Measurements from ENCODE around the gene FAAP100.
A peak's percentile ranks its signal among the peaks of the same experiment; 100 is the strongest.
"Not testable (repeated sequence)": the region's sequence is repeated elsewhere in the genome, so short reads cannot be mapped to it uniquely, and the experiment has no call there.

The FAAP100 gene, protein sequence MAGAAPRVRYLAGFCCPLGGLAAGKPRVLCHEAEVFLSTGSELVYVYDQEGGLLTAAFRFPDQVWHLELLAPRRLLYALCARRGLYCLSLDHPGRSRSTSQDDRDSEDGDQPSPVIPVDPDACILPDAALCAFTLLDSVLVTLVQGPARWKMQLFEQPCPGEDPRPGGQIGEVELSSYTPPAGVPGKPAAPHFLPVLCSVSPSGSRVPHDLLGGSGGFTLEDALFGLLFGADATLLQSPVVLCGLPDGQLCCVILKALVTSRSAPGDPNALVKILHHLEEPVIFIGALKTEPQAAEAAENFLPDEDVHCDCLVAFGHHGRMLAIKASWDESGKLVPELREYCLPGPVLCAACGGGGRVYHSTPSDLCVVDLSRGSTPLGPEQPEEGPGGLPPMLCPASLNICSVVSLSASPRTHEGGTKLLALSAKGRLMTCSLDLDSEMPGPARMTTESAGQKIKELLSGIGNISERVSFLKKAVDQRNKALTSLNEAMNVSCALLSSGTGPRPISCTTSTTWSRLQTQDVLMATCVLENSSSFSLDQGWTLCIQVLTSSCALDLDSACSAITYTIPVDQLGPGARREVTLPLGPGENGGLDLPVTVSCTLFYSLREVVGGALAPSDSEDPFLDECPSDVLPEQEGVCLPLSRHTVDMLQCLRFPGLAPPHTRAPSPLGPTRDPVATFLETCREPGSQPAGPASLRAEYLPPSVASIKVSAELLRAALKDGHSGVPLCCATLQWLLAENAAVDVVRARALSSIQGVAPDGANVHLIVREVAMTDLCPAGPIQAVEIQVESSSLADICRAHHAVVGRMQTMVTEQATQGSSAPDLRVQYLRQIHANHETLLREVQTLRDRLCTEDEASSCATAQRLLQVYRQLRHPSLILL

DNA sequence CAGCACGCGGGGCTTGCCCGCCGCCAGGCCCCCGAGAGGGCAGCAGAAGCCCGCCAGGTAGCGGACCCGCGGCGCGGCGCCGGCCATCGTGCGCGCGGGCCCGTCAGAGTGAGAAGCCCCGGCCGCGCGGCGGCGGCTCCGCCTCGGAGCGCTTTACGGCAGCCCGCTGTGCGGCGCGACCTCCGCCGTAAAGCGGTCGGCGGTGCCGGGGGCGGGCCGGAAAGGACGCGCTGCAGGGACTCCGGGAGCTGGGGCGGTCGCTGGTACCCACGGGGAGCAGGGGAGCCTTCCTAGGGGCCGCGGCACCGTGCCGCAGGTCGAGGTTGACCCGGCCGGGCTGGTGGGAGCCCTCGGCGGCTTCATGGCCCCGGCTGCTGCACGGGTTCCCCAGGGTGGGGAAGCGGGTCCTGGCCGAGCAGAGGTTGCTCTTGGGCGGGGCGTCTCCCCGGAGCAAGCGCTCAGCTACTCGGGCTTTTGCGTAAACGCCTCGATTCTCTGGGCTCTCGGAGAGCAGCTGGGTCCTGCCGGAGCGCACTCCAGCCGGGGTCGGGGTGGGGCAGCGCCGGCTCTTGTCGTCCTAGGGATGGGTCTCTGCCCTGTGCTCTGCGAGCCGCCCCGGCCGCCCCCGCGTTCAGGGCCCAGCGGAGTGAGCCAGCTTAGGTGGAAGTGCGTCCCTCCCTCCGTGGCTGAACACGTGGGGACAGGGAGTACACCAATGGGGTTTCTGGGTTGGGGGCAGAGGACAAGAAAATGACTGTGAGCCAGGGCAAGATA is at the start of gene FAAP100:
TSS of gene FAAP100 (minus strand) at position 110 of the 774 bp plus-strand sequence. CDS start at position 87, 23 bp downstream.
- DNase-seq = peak; percentile 74 to 85

DNA sequence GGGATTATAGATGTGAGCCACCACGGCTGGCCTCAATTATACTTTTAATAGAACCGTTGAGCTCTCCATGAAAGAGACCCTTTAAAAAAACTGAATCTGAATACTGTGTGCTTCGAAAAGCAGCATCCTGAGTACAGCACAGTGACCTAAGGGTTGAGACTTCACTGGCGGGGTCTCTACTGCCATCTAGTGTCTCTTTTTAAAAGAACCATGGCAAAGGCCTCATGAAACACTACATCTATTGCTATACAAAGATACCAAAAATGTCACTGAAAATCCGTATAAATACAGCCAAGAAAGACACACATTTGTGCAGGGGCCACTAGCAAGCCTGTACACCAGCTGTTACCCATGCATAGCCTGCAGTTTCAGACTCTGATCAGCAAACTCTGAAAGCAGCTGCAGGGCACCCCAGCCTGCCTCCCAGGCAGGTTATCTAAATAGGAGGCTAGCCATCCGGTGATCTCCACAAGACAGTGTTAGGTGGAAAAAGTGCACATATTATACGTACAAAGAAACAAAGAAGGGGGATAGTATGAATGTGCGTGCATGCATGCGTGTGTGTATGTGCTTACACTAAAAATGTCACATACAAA is 49.5 kb upstream of the FAAP100 start:
- DNase-seq = peak; percentile 16 to 28

DNA sequence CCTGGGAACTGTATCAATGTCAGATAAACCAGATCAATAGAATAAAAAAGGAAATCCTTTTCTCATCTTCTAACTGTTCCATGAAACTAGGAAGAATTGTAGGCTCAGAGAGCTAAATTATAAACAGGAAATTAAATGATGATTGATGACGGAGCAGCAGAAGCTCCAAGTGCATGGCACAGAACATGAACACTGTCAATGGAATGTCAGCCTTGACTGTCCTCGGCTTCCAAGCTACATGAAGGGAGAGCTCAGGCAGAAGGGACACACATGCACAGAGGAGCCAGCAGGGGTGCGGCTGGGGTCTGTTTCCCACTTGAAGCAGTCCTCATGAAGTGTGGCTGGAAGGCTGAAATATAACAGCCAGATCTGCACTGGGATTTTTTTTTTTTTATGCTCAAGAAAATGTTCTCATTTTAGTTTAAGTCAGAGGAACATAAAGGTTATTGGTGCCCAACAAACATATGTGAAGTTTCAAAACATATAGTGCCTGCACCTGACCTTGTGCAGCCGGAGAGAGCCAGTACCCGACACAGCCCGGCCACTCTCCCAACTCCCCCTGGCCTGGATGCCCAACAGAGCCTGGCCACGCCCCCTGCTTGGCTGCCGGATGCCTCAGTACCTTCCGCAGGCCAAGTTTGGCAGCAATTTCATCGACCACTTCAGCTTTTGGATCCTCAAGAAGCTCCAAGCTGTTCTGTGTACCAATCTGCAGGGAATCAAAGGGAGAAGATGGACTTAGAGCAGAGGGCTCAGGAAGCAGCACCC is 47.8 kb upstream of the FAAP100 start:
- DNase-seq = no peak

DNA sequence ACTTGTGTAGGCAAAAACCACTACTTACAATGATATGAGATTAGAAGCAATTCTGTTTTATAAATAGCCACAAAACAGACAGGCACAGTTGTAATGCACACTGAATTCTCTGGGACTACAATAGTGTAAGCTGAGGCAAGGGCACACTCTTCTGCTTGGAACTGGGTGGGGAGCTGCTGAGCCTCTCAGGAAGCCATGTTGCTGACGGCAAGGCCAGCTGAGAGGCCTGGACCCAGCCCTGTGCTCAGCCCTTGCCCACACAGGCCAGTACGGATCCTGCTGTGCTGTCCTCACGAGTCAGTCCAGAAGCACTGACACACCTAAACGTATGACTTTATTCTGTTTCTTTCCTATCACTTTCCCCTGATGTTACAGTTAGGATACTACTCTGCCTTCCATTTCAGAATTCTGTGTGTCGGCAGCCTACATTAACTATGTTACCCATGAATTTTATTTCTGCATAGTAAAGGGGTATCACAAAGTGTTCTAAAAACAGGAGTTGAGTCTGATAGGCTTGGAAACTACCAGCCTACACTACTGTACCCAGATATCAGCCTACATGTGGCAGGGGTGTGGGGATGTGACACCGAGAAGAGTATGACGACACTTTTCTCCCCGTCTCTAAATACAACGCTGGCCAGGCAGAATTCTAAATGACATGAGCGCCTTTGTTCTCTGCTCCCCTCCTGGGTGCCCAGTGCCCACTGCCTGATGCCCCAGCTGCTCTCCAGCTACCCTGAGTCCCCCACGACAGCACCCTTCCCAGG is 41.1 kb upstream of the FAAP100 start:
- no peak for DNase-seq

DNA sequence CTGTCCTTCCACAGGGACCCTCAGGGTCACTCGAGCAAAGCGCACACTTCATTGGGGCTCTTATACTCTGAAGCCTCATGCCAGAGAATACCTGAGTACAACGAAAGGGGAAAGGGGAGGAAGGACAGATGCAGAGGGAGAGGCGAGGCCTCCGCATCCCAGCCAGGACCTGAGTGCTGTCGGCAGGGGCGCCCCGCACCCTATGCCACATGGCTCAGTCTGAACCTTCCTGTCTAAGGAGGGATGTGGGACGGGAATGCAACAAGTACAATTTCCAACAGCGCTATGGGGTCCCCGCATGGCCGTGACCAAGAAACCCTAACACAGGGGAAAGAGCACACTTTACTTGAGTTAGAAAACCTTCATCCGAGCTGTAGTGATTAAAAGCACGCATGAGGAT is 39.8 kb upstream of the FAAP100 start:
- DNase-seq = no peak

DNA sequence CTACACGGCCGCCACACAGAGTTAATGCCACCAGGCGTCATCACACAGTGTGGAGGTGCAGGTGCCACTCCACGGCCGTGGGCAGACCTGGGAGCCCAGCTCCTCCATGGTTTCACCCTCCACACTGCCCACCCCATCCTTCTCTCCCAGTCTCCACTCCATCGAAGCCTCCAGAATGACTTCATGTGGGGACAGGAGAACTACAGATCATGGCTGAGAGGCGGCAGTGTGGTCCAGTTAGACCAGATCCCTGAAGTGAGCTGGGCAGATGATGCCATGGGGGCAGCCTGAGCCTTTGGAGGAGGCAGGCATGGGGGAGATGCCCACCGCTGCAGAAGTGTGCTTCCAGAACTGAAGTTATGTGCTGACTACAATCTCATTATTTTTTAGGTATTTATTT is 38.0 kb upstream of the FAAP100 start:
- no peak for DNase-seq

DNA sequence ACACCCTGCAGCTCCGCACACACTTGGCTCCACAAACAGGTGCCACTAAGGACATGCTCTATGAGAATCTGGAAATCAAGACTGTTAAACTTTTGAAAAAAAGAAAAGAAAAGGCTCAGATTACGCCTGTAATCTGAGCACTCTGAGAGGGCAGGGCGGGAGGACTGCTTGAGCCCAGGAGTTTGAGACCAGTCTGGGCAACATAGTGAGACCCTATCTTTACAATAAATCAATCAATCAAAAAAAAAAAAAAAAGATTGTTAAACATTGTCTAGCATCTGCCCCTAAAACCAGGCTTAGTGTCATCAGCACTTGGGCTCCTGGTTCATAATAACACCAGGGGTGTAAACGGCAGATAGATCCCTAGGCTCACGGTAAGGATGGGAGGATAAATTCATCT is 37.5 kb upstream of the FAAP100 start:
- no peak for DNase-seq

DNA sequence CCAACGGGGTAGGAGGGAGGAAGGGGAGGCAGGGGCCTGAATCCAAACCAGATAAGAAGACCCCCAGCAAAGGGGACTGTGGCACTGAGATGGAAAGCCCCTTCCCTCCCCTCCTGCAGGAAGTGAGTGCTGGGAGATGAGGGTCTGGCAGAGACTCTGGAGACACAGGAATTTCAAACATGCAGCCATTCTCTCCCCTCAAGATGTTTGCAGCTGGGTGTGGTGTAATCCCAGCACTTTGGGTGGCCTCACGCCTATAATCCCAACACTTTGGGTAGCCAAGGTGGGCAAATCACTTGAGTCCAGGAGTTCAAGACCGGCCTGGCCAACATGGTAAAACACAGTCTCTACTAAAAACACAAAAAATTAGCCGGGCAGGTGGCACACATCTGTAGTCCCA is 33.9 kb upstream of the FAAP100 start:
- DNase-seq = no peak

DNA sequence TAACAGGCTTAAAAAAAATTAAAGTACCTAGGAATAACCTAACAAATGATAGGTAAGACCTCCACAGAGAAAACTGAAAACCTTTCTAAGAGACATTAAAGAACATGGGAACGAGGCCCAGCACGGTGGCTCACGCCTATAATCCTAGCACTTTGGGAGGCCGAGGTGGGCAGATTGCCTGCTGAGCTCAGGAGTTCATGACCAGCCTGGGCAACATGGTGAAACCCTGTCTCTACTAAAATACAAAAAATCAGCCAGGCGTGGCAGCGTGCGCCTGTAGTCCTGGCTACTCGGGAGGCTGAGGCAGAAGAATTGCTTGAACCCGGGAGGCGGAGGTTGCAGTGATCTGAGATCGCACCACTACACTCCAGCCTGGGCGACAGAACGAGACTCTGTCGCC is 32.6 kb upstream of the FAAP100 start:
- DNase-seq = not testable (repeated sequence)

DNA sequence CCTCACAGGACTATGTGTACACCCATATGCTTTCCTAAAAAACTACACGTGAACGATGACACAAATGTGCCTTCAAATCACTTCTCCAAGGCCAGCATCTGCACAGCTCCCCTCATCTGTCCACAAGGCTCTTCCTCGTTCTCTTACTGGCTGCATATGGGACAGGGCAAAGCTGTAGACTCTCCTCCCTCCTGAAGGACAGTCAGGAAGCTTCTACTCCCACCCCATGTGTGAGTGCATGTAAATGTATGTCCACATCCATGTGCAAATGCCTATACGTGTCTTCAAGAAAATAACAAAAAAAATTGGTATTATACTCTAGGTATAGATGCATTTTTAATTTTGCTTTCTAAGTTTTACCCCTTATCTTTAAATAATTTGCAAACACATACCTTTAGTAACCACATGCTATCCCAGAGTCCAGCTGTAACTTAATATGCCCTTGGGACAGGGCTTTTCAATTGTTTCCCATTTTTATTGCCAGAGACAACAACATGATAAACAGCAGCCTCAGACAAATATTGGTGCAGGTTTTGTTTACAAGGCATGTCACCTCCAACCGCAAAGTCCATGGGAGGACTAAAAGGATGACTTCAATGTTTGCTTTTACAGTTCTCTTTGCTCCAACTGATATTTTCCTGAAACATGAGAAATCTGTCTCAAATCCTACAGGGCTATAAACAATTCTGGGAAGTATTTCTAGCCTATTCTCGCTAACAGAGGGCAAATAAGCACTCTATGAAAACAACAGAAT is 31.6 kb upstream of the FAAP100 start:
- DNase-seq = no peak

DNA sequence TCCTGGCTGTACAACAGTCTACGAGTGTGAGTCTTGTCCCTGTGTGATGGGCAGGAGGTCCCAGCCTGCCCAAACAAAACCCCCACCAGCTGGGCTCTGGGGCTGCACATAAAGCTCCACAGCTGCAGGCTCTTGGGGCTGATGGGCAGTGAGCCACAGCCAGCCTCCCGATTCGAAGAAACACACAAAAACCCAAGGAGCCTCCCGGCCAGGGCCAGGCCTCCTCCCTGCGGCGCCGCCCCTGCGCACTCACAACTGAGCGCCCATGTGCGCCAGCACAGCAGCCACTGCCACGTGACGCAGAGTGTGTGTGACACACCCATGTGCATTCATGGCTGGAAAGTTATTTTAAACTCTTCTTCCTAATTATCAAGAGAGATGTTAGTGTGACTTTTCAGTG is 30.6 kb upstream of the FAAP100 start:
- no peak for DNase-seq

DNA sequence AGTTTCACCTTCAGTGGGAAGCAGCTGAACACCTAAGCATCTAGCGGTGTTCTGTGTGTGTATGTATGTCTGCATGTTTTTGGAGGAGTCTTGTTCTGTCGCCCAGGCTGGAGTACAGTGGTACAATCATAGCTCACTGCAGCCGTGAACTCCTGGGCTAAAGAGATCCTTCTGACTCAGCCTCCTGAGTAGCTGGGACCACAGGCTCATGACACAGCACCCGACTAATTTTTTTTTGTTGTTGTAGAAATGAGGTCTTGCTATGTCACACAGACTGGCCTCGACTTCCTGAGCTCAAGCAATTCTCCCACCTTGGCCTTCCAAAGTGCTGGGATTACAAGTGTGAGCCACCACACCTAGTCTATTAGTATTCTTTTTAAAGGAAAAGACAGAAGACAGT is 30.2 kb upstream of the FAAP100 start:
- no peak for DNase-seq

DNA sequence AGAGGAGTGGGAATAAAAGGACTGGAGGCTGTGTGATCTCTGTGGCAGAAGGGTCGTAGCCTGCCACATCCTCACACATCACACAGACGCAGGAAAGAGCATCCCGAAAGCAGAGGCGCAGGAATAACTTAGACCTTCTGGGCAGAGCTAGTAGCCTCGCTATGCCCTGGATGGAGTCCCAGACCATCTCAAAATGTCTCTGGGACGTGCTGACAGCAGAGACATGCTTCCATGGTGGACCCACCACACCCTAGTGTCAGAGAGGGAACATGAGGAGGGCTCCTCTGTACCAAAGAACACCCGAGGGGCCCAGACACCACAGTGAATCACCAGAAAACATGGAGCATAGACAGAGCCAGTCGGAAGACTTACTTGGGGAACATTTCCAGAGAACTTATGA is 29.6 kb upstream of the FAAP100 start:
- DNase-seq = no peak

DNA sequence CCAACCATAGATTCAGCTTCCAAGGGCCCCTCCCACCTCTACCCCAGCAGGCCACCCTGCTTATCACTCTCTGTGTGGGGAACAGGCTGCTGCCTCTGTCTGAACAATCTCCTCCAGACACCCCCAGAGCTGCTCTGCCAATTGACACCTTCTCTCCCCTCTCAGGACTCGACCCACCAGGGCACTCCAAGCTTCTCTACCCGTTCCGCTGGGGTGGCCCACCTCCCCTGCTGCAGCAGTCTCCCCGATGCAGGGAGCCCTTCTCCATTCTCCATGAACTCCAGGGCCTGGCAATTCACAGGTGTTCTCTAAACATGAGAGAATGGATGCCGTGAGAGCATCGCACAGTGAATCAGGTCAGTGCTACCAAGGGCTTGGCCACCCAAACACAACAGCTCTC is 28.3 kb upstream of the FAAP100 start:
- DNase-seq = no peak

DNA sequence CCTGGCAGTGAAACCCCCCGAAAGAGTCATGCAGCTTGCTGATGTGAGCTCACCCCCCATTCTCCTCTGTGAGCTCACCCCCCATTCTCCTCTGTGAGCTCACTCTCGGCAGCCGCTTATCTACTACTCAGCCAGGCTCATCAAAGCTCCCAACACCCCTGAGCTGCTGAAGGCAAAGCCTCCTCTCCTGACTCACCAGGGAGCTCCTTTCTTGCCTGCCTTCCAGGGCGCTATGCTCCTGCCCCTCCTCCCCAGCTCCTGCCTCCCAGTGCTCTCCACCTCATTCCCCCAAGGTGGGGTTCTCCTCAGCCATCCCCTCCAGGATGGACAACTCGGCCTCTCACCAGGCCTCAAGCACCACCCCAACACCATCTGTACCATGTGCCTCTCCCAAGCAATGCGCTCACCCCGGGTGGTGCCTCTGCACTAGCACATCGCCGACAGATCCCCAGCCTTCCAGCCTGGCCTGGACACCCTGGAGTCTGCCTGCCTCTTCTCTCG is 27.7 kb upstream of the FAAP100 start:
- no peak for DNase-seq

DNA sequence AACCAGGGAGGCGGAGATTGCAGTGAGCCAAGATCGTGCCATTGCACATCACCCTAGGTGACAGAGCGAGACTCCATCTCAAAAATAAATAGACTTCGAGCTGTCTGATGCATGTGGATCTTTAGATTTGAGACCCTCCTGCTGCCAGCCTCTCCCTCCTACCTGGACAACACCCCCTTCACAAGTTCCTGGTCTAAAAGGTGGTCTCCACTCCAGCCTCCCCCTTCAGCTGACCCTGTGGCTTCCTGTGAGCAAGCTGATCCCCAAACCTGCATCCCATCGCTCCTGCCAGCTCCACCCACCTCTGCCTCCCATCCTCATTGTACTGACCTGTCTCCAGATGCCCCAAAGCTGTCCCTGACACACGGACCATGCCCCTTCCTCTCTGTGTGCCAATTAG is 27.1 kb upstream of the FAAP100 start:
- no peak for DNase-seq

DNA sequence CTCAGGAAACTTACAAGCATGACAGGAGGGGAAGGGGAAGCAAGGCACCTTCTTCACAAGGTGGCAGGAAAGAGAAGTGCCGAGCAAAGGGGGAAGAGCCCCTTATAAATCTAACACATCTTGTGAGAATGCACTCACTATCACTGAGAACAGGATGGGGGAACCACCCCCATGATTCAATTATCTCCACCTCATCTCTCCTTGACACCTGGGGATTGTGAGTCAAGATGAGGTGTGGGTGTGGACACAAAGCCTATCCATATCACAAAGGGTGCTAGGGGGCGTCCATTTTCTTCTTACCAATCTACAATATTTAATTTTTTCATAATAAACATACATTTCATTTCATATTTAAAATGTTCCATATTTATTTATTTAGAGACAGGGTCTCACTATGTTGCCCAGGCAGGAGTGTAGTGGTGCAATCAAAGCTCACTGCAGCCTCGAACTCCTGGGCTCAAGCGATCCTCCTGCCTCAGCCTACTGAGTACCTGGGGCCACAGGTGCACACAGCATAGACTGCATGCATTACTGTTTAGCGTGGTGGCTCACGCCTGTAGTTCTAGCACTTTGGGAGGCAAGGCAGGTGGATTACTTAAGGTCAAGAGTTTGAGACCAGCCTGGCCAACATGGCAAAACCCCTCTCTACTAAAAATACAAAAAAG is 26.5 kb upstream of the FAAP100 start:
- DNase-seq = no peak

DNA sequence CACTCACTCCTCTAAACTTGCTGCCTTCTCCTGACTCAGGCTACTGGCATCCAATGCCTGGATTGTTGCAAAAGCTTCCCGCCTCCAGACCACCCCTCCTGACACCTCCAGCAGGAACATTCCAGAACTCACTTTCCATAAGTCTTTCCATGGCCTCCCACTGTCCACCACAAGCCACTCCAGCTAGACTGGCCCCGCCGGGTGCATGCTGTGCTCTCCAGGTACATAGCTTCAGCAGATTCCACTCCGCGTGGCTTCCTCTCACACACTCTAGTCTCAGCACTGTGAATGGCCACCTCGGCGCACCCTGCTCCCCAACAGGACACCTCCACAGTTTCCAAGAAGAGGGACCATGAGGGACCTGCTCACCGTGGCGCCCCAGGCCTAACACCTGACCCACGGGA is 25.9 kb upstream of the FAAP100 start:
- DNase-seq = no peak

DNA sequence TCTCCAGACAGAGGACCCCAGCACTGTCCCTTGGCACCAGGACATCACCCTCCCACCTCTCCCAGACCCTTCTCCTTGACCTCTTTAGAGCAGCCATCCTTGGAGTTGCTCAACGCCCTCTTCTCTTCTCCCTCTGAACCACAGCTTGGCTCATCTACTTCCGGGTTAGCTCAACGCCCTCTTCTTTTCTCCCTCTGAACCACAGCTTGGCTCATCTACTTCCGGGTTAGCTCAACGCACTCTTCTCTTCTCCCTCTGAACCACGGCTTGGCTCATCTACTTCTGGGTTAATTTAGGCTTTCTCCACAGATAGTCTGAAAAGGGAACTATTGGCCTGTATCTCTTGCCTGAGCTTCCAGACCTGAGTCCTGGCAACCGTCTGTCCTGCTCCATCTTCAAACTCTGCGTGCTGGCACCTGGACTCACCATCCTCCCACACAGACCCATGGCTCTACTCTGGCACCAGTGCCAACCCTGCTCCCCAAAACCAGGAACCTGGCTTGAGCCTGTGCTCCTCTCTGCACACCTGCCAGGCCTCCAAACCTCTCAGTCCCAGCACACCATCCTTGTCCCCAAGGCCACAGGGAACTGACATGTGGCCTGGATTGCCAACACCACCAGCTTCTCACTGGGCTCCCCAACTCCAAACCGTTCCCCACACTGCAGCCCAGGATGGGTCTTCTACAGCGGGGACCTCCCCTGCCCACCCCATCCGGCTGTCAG is 25.3 kb upstream of the FAAP100 start:
- DNase-seq = no peak
